HepG2 (cell line): Measurements from ENCODE around the gene GLIPR1L2. TPM values are rescaled to one million over a fixed set of nuclear protein-coding genes. Genes with fewer than 3 reads are reported as not detected.

ENCODE experiments used
- ATAC-seq: fragments of 200-7000 bp; cut with Tn5 transposase; 3 replicates; pipeline ENCODE4 v1.9.1; 2020; ENCODE audit warnings: mild to moderate bottlenecking, moderate library complexity
- BruUV-seq: library from RNA; stranded (reverse); fragments of 400-500 nt; replicated peaks from 2 replicates; lab custom pipeline; 2021; lab: Mats Ljungman, UMichigan
- CTCF ChIA-PET: fragments of 300-600 bp; formaldehyde crosslinking; extraction: SDS; loops from one replicate; lab custom pipeline; 2021; ENCODE audit warnings: low total read pairs, inconsistent platforms, low intra/inter-chr PET ratio; lab: Yijun Ruan, JAX
- POLR2A ChIA-PET: fragments of 350-600 bp; sonication (Branson Sonifier 250); formaldehyde crosslinking; loops from one replicate; lab custom pipeline; 2020; ENCODE audit warnings: antibody characterized with exemption, inconsistent platforms; lab: Yijun Ruan, JAX
- DNase-seq: peaks from one replicate; pipeline ENCODE4 v3.0.0-alpha.2; 2015; ENCODE audit warnings: low spot score
- FAIRE-seq: peaks from 3 replicates; lab custom pipeline; 2011; peaks lifted over from hg19 to GRCh38; lab: Jason Lieb, UNC
- H2AFZ ChIP-seq: one replicate; pipeline ENCODE4 v1.6.1; 2011; ENCODE audit warnings: low read length, inconsistent platforms
- H3K27ac ChIP-seq: fragments of 300-600 bp; 3 replicates; pipeline ENCODE4 v1.8.0; 2011; ENCODE audit warnings: mixed run types, mild to moderate bottlenecking, mixed read lengths, low read length, inconsistent platforms; ENCODE audit not compliant: insufficient read depth; ENCODE audit errors: extremely low read length
- H3K27me3 ChIP-seq, 2 experiments: fragments of 200-600 bp in 1 of 2; 2 replicates in 1 of 2; 3 replicates in 1 of 2; pipeline versions ENCODE4 v1.6.0 to v1.8.0; 2011; ENCODE audit warnings: low read length in 2 of 2, mild to moderate bottlenecking in 2 of 2, moderate library complexity in 2 of 2, inconsistent platforms in 1 of 2; ENCODE audit not compliant: insufficient read depth in 2 of 2, control insufficient read depth in 1 of 2
- H3K36me3 ChIP-seq, 2 experiments: fragments of 200-600 bp in 1 of 2; replicated peaks in 1 of 2; 2 replicates in 1 of 2; 3 replicates in 1 of 2; pipeline versions ENCODE4 v1.5.1 to v1.8.0; 2011; ENCODE audit warnings: low read length in 2 of 2, inconsistent platforms in 1 of 2; ENCODE audit not compliant: insufficient read depth in 2 of 2, control insufficient read depth in 1 of 2
- H3K4me1 ChIP-seq: 2 replicates; pipeline ENCODE4 v1.5.1; 2012; ENCODE audit warnings: low read length, inconsistent platforms; ENCODE audit not compliant: insufficient read depth
- H3K4me2 ChIP-seq: 2 replicates; pipeline ENCODE4 v1.6.0; 2011; ENCODE audit warnings: low read depth, low read length, inconsistent platforms
- H3K4me3 ChIP-seq, 3 experiments: fragments of 200-600 bp in 1 of 3; sonication (generic), shearing (Covaris generic) in 1 of 3; replicated peaks in 1 of 3; 2 replicates each; pipeline ENCODE4 v1.5.1; 2011 to 2016; ENCODE audit warnings: low read length in 3 of 3, inconsistent platforms in 2 of 3, low read depth in 2 of 3, mild to moderate bottlenecking in 2 of 3, control low read depth in 1 of 3, mixed read lengths in 1 of 3; ENCODE audit not compliant: insufficient read depth in 1 of 3
- H3K79me2 ChIP-seq: one replicate; pipeline ENCODE4 v1.6.1; 2011; ENCODE audit warnings: low read length, inconsistent platforms; ENCODE audit not compliant: insufficient read depth
- H3K9ac ChIP-seq: 2 replicates; pipeline ENCODE4 v1.6.0; 2011; ENCODE audit warnings: mild to moderate bottlenecking, low read depth, low read length, inconsistent platforms; ENCODE audit not compliant: insufficient read depth
- H3K9me3 ChIP-seq: 2 replicates; pipeline ENCODE4 v1.5.1; 2012; ENCODE audit warnings: mild to moderate bottlenecking, low read length
- H4K20me1 ChIP-seq: 2 replicates; pipeline ENCODE4 v1.6.0; 2011; ENCODE audit warnings: inconsistent platforms, mild to moderate bottlenecking, low read length, moderate library complexity; ENCODE audit not compliant: insufficient read depth
- ERF ChIP-seq: IDR thresholded peaks from 2 replicates; pipeline ENCODE4 v1.6.1; 2018; ENCODE audit warnings: missing biosample characterization, missing genetic modification reagents
- PAF1 ChIP-seq: IDR thresholded peaks from 2 replicates; pipeline ENCODE4 v1.6.1; 2016; ENCODE audit warnings: missing genetic modification reagents, missing compliant biosample characterization
- SP2 ChIP-seq: sonication (generic); formaldehyde crosslinking; IDR thresholded peaks from 2 replicates; pipeline ENCODE4 v1.5.1; 2020; ENCODE audit warnings: mild to moderate bottlenecking, missing genetic modification reagents
- ZBTB20 ChIP-seq: sonication (generic); formaldehyde crosslinking; IDR thresholded peaks from 2 replicates; pipeline ENCODE4 v1.8.1; 2023; ENCODE audit warnings: missing genetic modification reagents, low read depth, mild to moderate bottlenecking, borderline replicate concordance
- ZNF235 ChIP-seq: sonication (generic); formaldehyde crosslinking; IDR thresholded peaks from 2 replicates; pipeline ENCODE4 v1.8.1; 2023; ENCODE audit warnings: mild to moderate bottlenecking, missing genetic modification reagents, borderline replicate concordance
- ZNF350 ChIP-seq: sonication (generic); formaldehyde crosslinking; IDR thresholded peaks from 2 replicates; pipeline ENCODE4 v1.4.0; 2020; ENCODE audit warnings: mild to moderate bottlenecking, low read depth, missing genetic modification reagents, borderline replicate concordance
- WGBS: methylation state at CpG from one replicate; pipeline ENCODE4 v1.1.6; 2017; ENCODE audit warnings: low lambda C conversion rate; 5-methylcytosine and 5-hydroxymethylcytosine counted together
- in situ Hi-C: cut with HindIII; loops from 2 replicates; pipeline ENCODE4 v1.10.0; 2017; ENCODE audit warnings: low pct_unique_long_range_greater_than_20kb; ENCODE audit not compliant: extremely low pct_ligation_motif_present
- intact Hi-C: fragments of 100-400 bp; cut with micrococcal nuclease; formaldehyde crosslinking; loops from one replicate; pipeline ENCODE4 v1.10.0; 2022; ENCODE audit not compliant: unreplicated experiment
- polyA plus RNA-seq, 8 experiments: library from polyadenylated mRNA; depleted of rRNA in 3 of 8; stranded (reverse) in 7 of 8; unstranded in 1 of 8; fragments of >200 nt; fragmentation: Illumina TruSeq in 4 of 8; extraction: Trizol in 4 of 8; gene quantifications; 2 replicates each; pipeline versions ENCODE4 v1.2.1 to v1.2.3, GENCODE V29; 2011 to 2016; ENCODE audit warnings: low read depth in 4 of 8, missing spikeins in 1 of 8, mixed read lengths in 1 of 8; ENCODE audit not compliant: insufficient read depth in 1 of 8
- total RNA-seq, 5 experiments: library from RNA; depleted of rRNA; stranded (reverse); fragments of >200 nt; fragmentation: Illumina TruSeq; extraction: Trizol; gene quantifications; 2 replicates each; pipeline ENCODE4 v1.2.3, GENCODE V29; 2016; ENCODE audit warnings: low read depth in 1 of 5
- TF ChIP-seq, protein P1 (sequence below): IDR thresholded peaks from 2 replicates; pipeline ENCODE4 v1.6.1; 2018; ENCODE audit warnings: missing genetic modification reagents
- TF ChIP-seq, protein P2 (sequence below): sonication (generic); formaldehyde crosslinking; IDR thresholded peaks from 2 replicates; pipeline ENCODE4 v1.9.0; 2021; ENCODE audit warnings: missing genetic modification reagents, mild to moderate bottlenecking, borderline replicate concordance
- TF ChIP-seq, protein P3 (sequence below): sonication (generic); formaldehyde crosslinking; IDR thresholded peaks from 2 replicates; pipeline ENCODE4 v1.9.0; 2021; ENCODE audit warnings: missing genetic modification reagents, borderline replicate concordance
- TF ChIP-seq, protein P4 (sequence below): sonication (generic); formaldehyde crosslinking; IDR thresholded peaks from 2 replicates; pipeline ENCODE4 v1.5.0; 2020; ENCODE audit warnings: mild to moderate bottlenecking, missing genetic modification reagents
- TF ChIP-seq, protein P5 (sequence below): sonication (generic); formaldehyde crosslinking; IDR thresholded peaks from 2 replicates; pipeline ENCODE4 v1.4.0; 2020; ENCODE audit warnings: missing genetic modification reagents; ENCODE audit errors: not compliant biosample characterization
- TF ChIP-seq, protein P6 (sequence below): sonication (generic); formaldehyde crosslinking; IDR thresholded peaks from 2 replicates; pipeline ENCODE4 v1.8.0; 2022; ENCODE audit warnings: missing genetic modification reagents, mild to moderate bottlenecking, borderline replicate concordance

The GLIPR1L2 gene
- total and polyA plus RNA-seq, 2 of the 13 experiments (the other 11 are each of a cell fraction or from before 2014, with no cell fraction given), result not detected

DNA sequence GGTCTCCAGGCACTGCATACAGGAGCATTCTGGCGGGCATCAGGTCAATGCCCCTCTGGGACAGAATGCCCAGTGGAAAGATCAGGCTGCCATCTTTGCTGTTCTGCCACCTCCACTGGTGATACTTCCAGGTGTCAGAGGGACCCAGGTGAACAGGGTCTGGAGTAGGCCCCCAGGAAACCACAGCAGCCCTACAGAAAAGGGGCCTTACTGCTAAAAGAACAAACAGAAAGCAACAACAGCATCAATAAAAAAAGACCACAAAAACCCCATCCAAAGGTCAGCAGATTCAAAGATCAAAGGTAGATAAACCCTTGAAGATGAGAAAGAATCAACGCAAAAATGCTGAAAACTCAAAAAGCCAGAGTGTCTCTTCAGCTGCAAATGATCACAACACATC is 40.5 kb upstream of the GLIPR1L2 start:
- no peak overlapping the region for H3K4me3 ChIP-seq
- no peak overlapping the region for H3K9ac ChIP-seq
- ATAC-seq (no peak), FAIRE-seq (no peak), DNase-seq (no peak)
- H3K27me3 ChIP-seq, result no peaks in the 10 kb centered on the region
- no peaks in the 10 kb centered on the region for H3K9me3 ChIP-seq
- H2AFZ ChIP-seq, result no peak overlapping the region
- POLR2A ChIA-PET, result no interaction called here
- CTCF ChIA-PET, result no interaction called here
- no peak overlapping the region for H3K27ac ChIP-seq
- H3K4me2 ChIP-seq, result no peak overlapping the region
- H3K4me1 ChIP-seq, result no peaks in the 10 kb centered on the region
- no TSS peak for BruUV-seq
- no peaks in the 10 kb centered on the region for H4K20me1 ChIP-seq
- 0% methylated on average over 2 of the region's 2 CpGs for WGBS
- in situ Hi-C loops, result no loop called here
- no peaks in the 10 kb centered on the region for H3K36me3 ChIP-seq
- intact Hi-C loops, result no loop called here
- H3K79me2 ChIP-seq, result no peaks in the 10 kb centered on the region
- TF ChIP-seq, protein P1, sequence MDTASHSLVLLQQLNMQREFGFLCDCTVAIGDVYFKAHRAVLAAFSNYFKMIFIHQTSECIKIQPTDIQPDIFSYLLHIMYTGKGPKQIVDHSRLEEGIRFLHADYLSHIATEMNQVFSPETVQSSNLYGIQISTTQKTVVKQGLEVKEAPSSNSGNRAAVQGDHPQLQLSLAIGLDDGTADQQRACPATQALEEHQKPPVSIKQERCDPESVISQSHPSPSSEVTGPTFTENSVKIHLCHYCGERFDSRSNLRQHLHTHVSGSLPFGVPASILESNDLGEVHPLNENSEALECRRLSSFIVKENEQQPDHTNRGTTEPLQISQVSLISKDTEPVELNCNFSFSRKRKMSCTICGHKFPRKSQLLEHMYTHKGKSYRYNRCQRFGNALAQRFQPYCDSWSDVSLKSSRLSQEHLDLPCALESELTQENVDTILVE (CRISPR knock-in tag), result no peak
- TF ChIP-seq ZNF350 (CRISPR knock-in tag), result no peak
- TF ChIP-seq, protein P2, sequence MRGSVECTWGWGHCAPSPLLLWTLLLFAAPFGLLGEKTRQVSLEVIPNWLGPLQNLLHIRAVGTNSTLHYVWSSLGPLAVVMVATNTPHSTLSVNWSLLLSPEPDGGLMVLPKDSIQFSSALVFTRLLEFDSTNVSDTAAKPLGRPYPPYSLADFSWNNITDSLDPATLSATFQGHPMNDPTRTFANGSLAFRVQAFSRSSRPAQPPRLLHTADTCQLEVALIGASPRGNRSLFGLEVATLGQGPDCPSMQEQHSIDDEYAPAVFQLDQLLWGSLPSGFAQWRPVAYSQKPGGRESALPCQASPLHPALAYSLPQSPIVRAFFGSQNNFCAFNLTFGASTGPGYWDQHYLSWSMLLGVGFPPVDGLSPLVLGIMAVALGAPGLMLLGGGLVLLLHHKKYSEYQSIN (CRISPR knock-in tag), result no peak
- TF ChIP-seq, protein P3, sequence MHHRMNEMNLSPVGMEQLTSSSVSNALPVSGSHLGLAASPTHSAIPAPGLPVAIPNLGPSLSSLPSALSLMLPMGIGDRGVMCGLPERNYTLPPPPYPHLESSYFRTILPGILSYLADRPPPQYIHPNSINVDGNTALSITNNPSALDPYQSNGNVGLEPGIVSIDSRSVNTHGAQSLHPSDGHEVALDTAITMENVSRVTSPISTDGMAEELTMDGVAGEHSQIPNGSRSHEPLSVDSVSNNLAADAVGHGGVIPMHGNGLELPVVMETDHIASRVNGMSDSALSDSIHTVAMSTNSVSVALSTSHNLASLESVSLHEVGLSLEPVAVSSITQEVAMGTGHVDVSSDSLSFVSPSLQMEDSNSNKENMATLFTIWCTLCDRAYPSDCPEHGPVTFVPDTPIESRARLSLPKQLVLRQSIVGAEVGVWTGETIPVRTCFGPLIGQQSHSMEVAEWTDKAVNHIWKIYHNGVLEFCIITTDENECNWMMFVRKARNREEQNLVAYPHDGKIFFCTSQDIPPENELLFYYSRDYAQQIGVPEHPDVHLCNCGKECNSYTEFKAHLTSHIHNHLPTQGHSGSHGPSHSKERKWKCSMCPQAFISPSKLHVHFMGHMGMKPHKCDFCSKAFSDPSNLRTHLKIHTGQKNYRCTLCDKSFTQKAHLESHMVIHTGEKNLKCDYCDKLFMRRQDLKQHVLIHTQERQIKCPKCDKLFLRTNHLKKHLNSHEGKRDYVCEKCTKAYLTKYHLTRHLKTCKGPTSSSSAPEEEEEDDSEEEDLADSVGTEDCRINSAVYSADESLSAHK (CRISPR knock-in tag), result no peak
- TF ChIP-seq SP2 (CRISPR knock-in tag), result no peak
- TF ChIP-seq ERF (CRISPR knock-in tag), result no peak
- TF ChIP-seq ZNF235 (CRISPR knock-in tag), result no peak
- no peak for TF ChIP-seq PAF1 (CRISPR knock-in tag)
- TF ChIP-seq, protein P4, sequence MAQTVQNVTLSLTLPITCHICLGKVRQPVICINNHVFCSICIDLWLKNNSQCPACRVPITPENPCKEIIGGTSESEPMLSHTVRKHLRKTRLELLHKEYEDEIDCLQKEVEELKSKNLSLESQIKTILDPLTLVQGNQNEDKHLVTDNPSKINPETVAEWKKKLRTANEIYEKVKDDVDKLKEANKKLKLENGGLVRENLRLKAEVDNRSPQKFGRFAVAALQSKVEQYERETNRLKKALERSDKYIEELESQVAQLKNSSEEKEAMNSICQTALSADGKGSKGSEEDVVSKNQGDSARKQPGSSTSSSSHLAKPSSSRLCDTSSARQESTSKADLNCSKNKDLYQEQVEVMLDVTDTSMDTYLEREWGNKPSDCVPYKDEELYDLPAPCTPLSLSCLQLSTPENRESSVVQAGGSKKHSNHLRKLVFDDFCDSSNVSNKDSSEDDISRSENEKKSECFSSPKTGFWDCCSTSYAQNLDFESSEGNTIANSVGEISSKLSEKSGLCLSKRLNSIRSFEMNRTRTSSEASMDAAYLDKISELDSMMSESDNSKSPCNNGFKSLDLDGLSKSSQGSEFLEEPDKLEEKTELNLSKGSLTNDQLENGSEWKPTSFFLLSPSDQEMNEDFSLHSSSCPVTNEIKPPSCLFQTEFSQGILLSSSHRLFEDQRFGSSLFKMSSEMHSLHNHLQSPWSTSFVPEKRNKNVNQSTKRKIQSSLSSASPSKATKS (CRISPR knock-in tag), result no peak
- no peak for TF ChIP-seq ZBTB20
- TF ChIP-seq, protein P5, sequence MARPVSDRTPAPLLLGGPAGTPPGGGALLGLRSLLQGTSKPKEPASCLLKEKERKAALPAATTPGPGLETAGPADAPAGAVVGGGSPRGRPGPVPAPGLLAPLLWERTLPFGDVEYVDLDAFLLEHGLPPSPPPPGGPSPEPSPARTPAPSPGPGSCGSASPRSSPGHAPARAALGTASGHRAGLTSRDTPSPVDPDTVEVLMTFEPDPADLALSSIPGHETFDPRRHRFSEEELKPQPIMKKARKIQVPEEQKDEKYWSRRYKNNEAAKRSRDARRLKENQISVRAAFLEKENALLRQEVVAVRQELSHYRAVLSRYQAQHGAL (CRISPR knock-in tag), result no peak
- TF ChIP-seq, protein P6, sequence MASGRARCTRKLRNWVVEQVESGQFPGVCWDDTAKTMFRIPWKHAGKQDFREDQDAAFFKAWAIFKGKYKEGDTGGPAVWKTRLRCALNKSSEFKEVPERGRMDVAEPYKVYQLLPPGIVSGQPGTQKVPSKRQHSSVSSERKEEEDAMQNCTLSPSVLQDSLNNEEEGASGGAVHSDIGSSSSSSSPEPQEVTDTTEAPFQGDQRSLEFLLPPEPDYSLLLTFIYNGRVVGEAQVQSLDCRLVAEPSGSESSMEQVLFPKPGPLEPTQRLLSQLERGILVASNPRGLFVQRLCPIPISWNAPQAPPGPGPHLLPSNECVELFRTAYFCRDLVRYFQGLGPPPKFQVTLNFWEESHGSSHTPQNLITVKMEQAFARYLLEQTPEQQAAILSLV (CRISPR knock-in tag), result no peak
